ENCODE measurements around the gene DNAJB6. TPM values are rescaled to one million over a fixed set of nuclear protein-coding genes. Genes with fewer than 3 reads are reported as not detected.

Gene DNAJB6
- total and polyA plus RNA-seq, 2 of the 4 experiments (the other 2 are of a cell fraction) = 93.4 to 165 TPM

DNA sequence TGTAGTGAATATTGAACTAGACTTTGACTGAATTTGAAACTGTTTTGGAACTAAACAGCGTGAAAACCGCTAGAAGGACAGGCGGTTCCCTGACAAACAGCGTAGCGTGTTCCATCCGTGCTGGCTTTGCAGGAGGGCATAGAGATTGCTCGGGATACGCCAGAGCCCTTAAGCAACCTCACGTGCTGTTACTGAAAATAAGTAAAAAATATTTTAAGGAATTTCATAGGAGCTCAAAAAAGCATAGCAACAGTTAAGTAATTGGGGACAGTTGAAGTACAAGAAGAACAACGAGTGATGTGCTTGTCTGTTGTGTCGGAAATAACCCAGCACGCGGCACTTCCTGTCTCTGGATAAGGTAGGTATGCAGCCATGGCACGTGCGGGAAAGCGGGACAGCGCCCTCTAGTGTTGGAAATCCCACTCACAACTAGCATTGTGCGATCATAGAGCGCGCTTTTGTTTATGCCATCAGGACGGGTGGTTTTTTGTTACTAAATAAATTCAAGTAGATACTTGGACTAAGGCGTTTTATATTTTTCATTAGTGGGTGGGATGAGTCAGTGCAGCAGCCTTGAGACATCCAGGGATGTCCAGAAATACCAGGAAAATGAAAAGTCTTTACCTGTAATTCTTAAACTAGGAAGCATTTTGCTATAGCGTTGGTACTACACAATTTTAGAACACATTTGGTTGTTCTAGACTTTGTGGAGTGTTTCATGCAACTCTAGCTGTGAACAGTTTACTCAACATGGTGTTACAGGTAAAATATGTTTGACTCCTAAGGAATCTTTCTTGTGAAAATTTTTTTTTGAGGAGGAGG lies 50.4 kb downstream of the DNAJB6 start:
- 61% methylated on average over 5 of the region's 23 CpGs; no CpG with 5 or more reads in 1 of the 2 experiments for WGBS, 2 experiments (ENCODE audit: extremely low coverage in 2 of 2, insufficient read length in 1 of 2)
- Histone ChIP-seq H3K9me3 (ENCODE audit: control insufficient read depth, insufficient read depth, low read length) (no peaks in the 10 kb centered on the region), H3K27me3 (ENCODE audit: control insufficient read depth, insufficient read depth, low read length) (no peaks in the 10 kb centered on the region), H3K14ac (replicated peaks; ENCODE audit: low read depth, low read length) (no peak overlapping the region), H3K4me2 (ENCODE audit: low read depth, low read length) (no peak overlapping the region), H4K91ac (ENCODE audit: insufficient read depth, low read depth, low read length) (no peak overlapping the region), H3K9ac (ENCODE audit: low read depth, low read length) (no peak overlapping the region), H3K18ac (ENCODE audit: low read depth, low read length) (no peak overlapping the region), H4K20me1 (ENCODE audit: insufficient read depth, low read length) (peaks cover 66% of the 10 kb centered on the region), H3K9me1 (ENCODE audit: insufficient read depth, low read length) (peaks cover 22% of the 10 kb centered on the region), H4K5ac (ENCODE audit: low read depth, low read length) (no peak overlapping the region), H3K79me1 (ENCODE audit: low read depth in 1 of 2, low read length in 2 of 2) (peaks cover 54 to 79% of the 10 kb centered on the region in 2 experiments), H3K36me3 (ENCODE audit: control insufficient read depth, insufficient read depth, low read length) (peaks cover 47% of the 10 kb centered on the region), H3K4ac (ENCODE audit: low read depth, low read length) (peak overlapping the region; percentile 25), H2AK9ac (replicated peaks; ENCODE audit: low read depth, low read length, poor library complexity) (peak overlapping the region; percentile 55), H2AFZ (replicated peaks; ENCODE audit: low read length, poor library complexity) (no peak overlapping the region), H2BK5ac (ENCODE audit: low read depth, low read length, poor library complexity, severe bottlenecking) (peak overlapping the region; percentile 36), H2AK5ac (ENCODE audit: low read depth, low read length) (peak overlapping the region; percentile 20; the same call in 1 of the 2 replicates), H3K4me3 (ENCODE audit: insufficient read depth, low read depth, low read length) (no peak overlapping the region), H2BK15ac (ENCODE audit: low read depth, low read length) (no peak overlapping the region), H3K23ac (ENCODE audit: low read depth, low read length) (no peak overlapping the region), H2BK20ac (ENCODE audit: low read depth, low read length) (no peak overlapping the region), H3K4me1 (ENCODE audit: control insufficient read depth, insufficient read depth, low read length) (no peaks in the 10 kb centered on the region), H2BK120ac (ENCODE audit: low read depth, low read length) (peak overlapping the region; percentile 26; the same call in 1 of the 2 replicates), H3K27ac (ENCODE audit: insufficient read depth, low read length) (peak overlapping the region; percentile 10; the same call in 1 of the 2 replicates), H4K8ac (ENCODE audit: low read depth in 2 of 2, low read length in 2 of 2) (peak overlapping the region in 1 of 2 experiments; percentile 35; a peak in 2 of 4 replicates), H3K56ac (ENCODE audit: extremely low read depth, insufficient read depth, low read length) (no peak overlapping the region)
- intact Hi-C loops (cut with micrococcal nuclease) (no loop called here), in situ Hi-C loops (cut with MboI; ENCODE audit: low sequenced_read_pairs) (loop anchor here (25.0 kb wide), 1 partner anchor 425 kb away; no protein-coding TSS in a partner anchor), dilution Hi-C loops (cut with HindIII; ENCODE audit: low sequenced_read_pairs, unreplicated experiment) (no loop called here)
- DNase-seq (peak; percentile 86), ATAC-seq (ENCODE audit: low read depth) (peak; percentile 88)
- no TSS peak for BruUV-seq (replicated peaks)
- POLR2A ChIA-PET (ENCODE audit: unreplicated experiment) = no interaction called here
- CTCF ChIA-PET = interaction anchor here (0.6 to 1.8 kb wide), 6 partner anchors 9 to 144 kb away, joined by 3 to 8 read pairs (median 4); no protein-coding TSS in a partner anchor
- peak; percentile 35; the same call in 1 of the 2 replicates for TF ChIP-seq FOS (IDR thresholded peaks at IDR 0.05; ENCODE audit: low read depth, low read length)
- no peak for TF ChIP-seq CHD1 (IDR thresholded peaks at IDR 0.05; ENCODE audit: low read depth, low read length)
- peak; percentile 81 for TF ChIP-seq USF2 (IDR thresholded peaks at IDR 0.05; ENCODE audit: low read depth, low read length)
- no peak for TF ChIP-seq POLR2A (IDR thresholded peaks at IDR 0.05; ENCODE audit: low read depth, low read length)
- peak; percentile 26; the same call in 1 of the 2 replicates for TF ChIP-seq SMC3 (IDR thresholded peaks at IDR 0.05; ENCODE audit: low read depth, low read length)
- peak; percentile 83 for TF ChIP-seq MXI1 (IDR thresholded peaks at IDR 0.05; ENCODE audit: borderline replicate concordance, low read depth, low read length)
- no peak for TF ChIP-seq MAZ (IDR thresholded peaks at IDR 0.05; ENCODE audit: borderline replicate concordance, low read depth, low read length)
- peak; percentile 53 for TF ChIP-seq RAD21 (IDR thresholded peaks at IDR 0.05; ENCODE audit: low read length)
- no peak for TF ChIP-seq ELK1 (IDR thresholded peaks at IDR 0.05; ENCODE audit: borderline replicate concordance, low read depth, low read length)
- TF ChIP-seq CTCF (conservative IDR thresholded peaks at IDR 0.05; ENCODE audit: low read depth, low read length) = peak; percentile 88
- TF ChIP-seq MAFK (IDR thresholded peaks at IDR 0.05; ENCODE audit: low read depth, low read length) = no peak
- no peak for TF ChIP-seq RCOR1 (IDR thresholded peaks at IDR 0.05; ENCODE audit: insufficient replicate concordance, low read length)
- TF ChIP-seq BHLHE40 (IDR thresholded peaks at IDR 0.05; ENCODE audit: low read depth, low read length) = peak; percentile 100
- no peak for TF ChIP-seq RFX5 (IDR thresholded peaks at IDR 0.05; ENCODE audit: low read depth, low read length)

Data from IMR-90 (cell line).